GM23338 (cell line): Measurements from ENCODE around the gene RND3. TPM values are rescaled to one million over a fixed set of nuclear protein-coding genes. Genes with fewer than 3 reads are reported as not detected.

Experiments used
- CTCF ChIP-seq, 2 experiments: fragments of 200-600 bp in 1 of 2; sonication (generic) in 1 of 2; conservative IDR thresholded peaks; 2 replicates each; pipeline versions ENCODE4 v1.5.1 to v1.6.1; 2016 to 2017; ENCODE audit warnings: antibody characterized with exemption in 2 of 2, low read depth in 2 of 2, mild to moderate bottlenecking in 2 of 2, moderate library complexity in 1 of 2
- EZH2 ChIP-seq: fragments of 200-600 bp; sonication (generic); IDR thresholded peaks from one replicate; pipeline ENCODE4 v1.8.0; 2017; ENCODE audit warnings: antibody characterized with exemption, mild to moderate bottlenecking, low read depth; ENCODE audit not compliant: unreplicated experiment
- EZH2phosphoT487 ChIP-seq: fragments of 200-600 bp; sonication (generic); IDR thresholded peaks from one replicate; pipeline ENCODE4 v1.8.1; 2018; ENCODE audit warnings: antibody characterized with exemption; ENCODE audit not compliant: unreplicated experiment
- JUNB ChIP-seq: IDR thresholded peaks from one replicate; pipeline ENCODE4 v1.6.1; 2016; ENCODE audit warnings: antibody characterized with exemption; ENCODE audit not compliant: unreplicated experiment
- NANOG ChIP-seq: IDR thresholded peaks from 2 replicates; pipeline ENCODE4 v1.6.1; 2016; ENCODE audit warnings: antibody characterized with exemption, borderline replicate concordance
- POLR2AphosphoS5 ChIP-seq: IDR thresholded peaks from 2 replicates; pipeline ENCODE4 v1.6.1; 2016; ENCODE audit warnings: antibody characterized with exemption, low read depth
- STAT1 ChIP-seq: IDR thresholded peaks from one replicate; pipeline ENCODE4 v1.6.1; 2016; ENCODE audit warnings: antibody characterized with exemption; ENCODE audit not compliant: unreplicated experiment
- ZNF331 ChIP-seq: fragments of 250-450 bp; sonication (Bioruptor Pico); IDR thresholded peaks from 2 replicates; pipeline ENCODE4 v1.5.0; 2020; ENCODE audit warnings: low read depth, mild to moderate bottlenecking, moderate library complexity
- ZNF462 ChIP-seq: fragments of 250-450 bp; sonication (Bioruptor Pico); IDR thresholded peaks from 2 replicates; pipeline ENCODE4 v1.5.0; 2020; ENCODE audit warnings: mild to moderate bottlenecking, moderate library complexity
- polyA plus RNA-seq: library from polyadenylated mRNA; unstranded; fragments of >200 nt; fragmentation: Nextera tagmentation; extraction: Ambion mirVana; gene quantifications from 2 replicates; pipeline ENCODE4 v1.2.1, GENCODE V29; 2016
- total RNA-seq: library from RNA; depleted of rRNA; stranded (reverse); fragments of >200 nt; shearing (Covaris generic); gene quantifications from 2 replicates; pipeline ENCODE4 v1.2.3, GENCODE V29; 2014

The RND3 gene
- total and polyA plus RNA-seq, 2 experiments from 2014 or later: 48.2 to 55.3 TPM

- TF ChIP-seq ZNF462 (CRISPR knock-in tag): no peak
- no peak for TF ChIP-seq STAT1
- no peak for TF ChIP-seq EZH2
- no peak for TF ChIP-seq NANOG
- no peak for TF ChIP-seq CTCF (conservative IDR thresholded peaks at IDR 0.05; ENCODE audit: low read depth in 2 of 2)
- TF ChIP-seq POLR2AphosphoS5: no peak
- no peak for TF ChIP-seq ZNF331 (CRISPR knock-in tag)
- no peak for TF ChIP-seq EZH2phosphoT487
- no peak for TF ChIP-seq JUNB
These were observed 21.5 kb downstream of the RND3 start (continued) for GRCh38 chr2:150465703-150466569.
